Progenitor cell of endocrine pancreas (in vitro differentiated cells): Measurements from ENCODE around the gene SLC38A11. TPM values are rescaled to one million over a fixed set of nuclear protein-coding genes. Genes with fewer than 3 reads are reported as not detected.

Source experiments
- DNase-seq: peaks from one replicate; pipeline ENCODE4 v3.0.0; 2021; ENCODE audit warnings: low spot score; ENCODE audit not compliant: unreplicated experiment
- H3K27ac Mint-ChIP-seq: 2 replicates; pipeline ENCODE4 v1.8.0; 2021; ENCODE audit warnings: mild to moderate bottlenecking, moderate library complexity, mixed read lengths
- H3K27me3 Mint-ChIP-seq: 2 replicates; pipeline ENCODE4 v1.8.0; 2021; ENCODE audit warnings: mixed read lengths
- H3K36me3 Mint-ChIP-seq: 2 replicates; pipeline ENCODE4 v1.8.0; 2022; ENCODE audit warnings: mixed read lengths; ENCODE audit not compliant: insufficient read depth
- H3K4me1 Mint-ChIP-seq: 2 replicates; pipeline ENCODE4 v1.8.0; 2021; ENCODE audit warnings: low read depth, mixed read lengths
- H3K4me3 Mint-ChIP-seq: 2 replicates; pipeline ENCODE4 v1.8.0; 2021; ENCODE audit warnings: low read depth, mild to moderate bottlenecking, moderate library complexity, mixed read lengths
- H3K9me3 Mint-ChIP-seq: 2 replicates; pipeline ENCODE4 v1.8.0; 2021; ENCODE audit warnings: low read depth, mixed read lengths
- CTCF ChIP-seq: fragments of 200-600 bp; sonication (generic); IDR thresholded peaks from one replicate; pipeline ENCODE4 v1.5.0; 2021; ENCODE audit warnings: antibody characterized with exemption, mild to moderate bottlenecking; ENCODE audit not compliant: unreplicated experiment
- total RNA-seq: library from RNA; stranded (reverse); gene quantifications from 2 replicates; pipeline ENCODE4 v1.2.1, GENCODE V29; 2021

SLC38A11 gene
- total RNA-seq, 1 donor from 2014 or later, result 20.1 TPM

GRCh38 chr2:164910101-164910899 lies 45.0 kb downstream of the SLC38A11 start:
- Mint-ChIP-seq H3K27ac (peak overlapping the region; percentile 91), H3K4me3 (peak overlapping the region; percentile 20), H3K27me3 (no peaks in the 10 kb centered on the region), H3K9me3 (no peaks in the 10 kb centered on the region), H3K36me3 (no peaks in the 10 kb centered on the region), H3K4me1 (peaks cover 51% of the 10 kb centered on the region)
- no peak for TF ChIP-seq CTCF
- no peak for DNase-seq

GRCh38 chr2:164906947-164907346 lies 48.4 kb downstream of the SLC38A11 start:
- Mint-ChIP-seq H3K9me3 (no peaks in the 10 kb centered on the region), H3K27me3 (no peaks in the 10 kb centered on the region), H3K36me3 (no peaks in the 10 kb centered on the region), H3K4me3 (no peak overlapping the region), H3K4me1 (peaks cover 23% of the 10 kb centered on the region), H3K27ac (no peak overlapping the region)
- TF ChIP-seq CTCF, result no peak
- no peak for DNase-seq

- no peaks in the 10 kb centered on the region for H3K27me3 Mint-ChIP-seq
- H3K36me3 Mint-ChIP-seq, result peaks cover 4% of the 10 kb centered on the region
- no peak for TF ChIP-seq CTCF
- H3K9me3 Mint-ChIP-seq, result peaks cover 6% of the 10 kb centered on the region
- no peak overlapping the region for H3K4me3 Mint-ChIP-seq
- DNase-seq, result no peak
- H3K4me1 Mint-ChIP-seq, result peaks cover 17% of the 10 kb centered on the region
- H3K27ac Mint-ChIP-seq, result no peak overlapping the region
Measured at GRCh38 chr2:164905307-164905706, 50.0 kb downstream of the SLC38A11 start.

- peaks cover 13% of the 10 kb centered on the region for H3K9me3 Mint-ChIP-seq
- no peak for DNase-seq
- TF ChIP-seq CTCF, result no peak
- H3K36me3 Mint-ChIP-seq, result peaks cover 6% of the 10 kb centered on the region
- H3K27me3 Mint-ChIP-seq, result no peaks in the 10 kb centered on the region
- no peak overlapping the region for H3K4me3 Mint-ChIP-seq
- H3K27ac Mint-ChIP-seq, result no peak overlapping the region
- peaks cover 6% of the 10 kb centered on the region for H3K4me1 Mint-ChIP-seq
Measured at GRCh38 chr2:164903951-164904350, 51.4 kb downstream of the SLC38A11 start.

- peaks cover 13% of the 10 kb centered on the region for H3K9me3 Mint-ChIP-seq
- peaks cover 8% of the 10 kb centered on the region for H3K4me1 Mint-ChIP-seq
- H3K4me3 Mint-ChIP-seq, result no peak overlapping the region
- H3K36me3 Mint-ChIP-seq, result peaks cover 6% of the 10 kb centered on the region
- no peak overlapping the region for H3K27ac Mint-ChIP-seq
- no peak for DNase-seq
- no peak for TF ChIP-seq CTCF
- H3K27me3 Mint-ChIP-seq, result no peaks in the 10 kb centered on the region
Measured at GRCh38 chr2:164903204-164903603, 52.1 kb downstream of the SLC38A11 start.
